PC-3 (cell line): ENCODE data around the gene NELFE. TPM values are rescaled to one million over a fixed set of nuclear protein-coding genes. Genes with fewer than 3 reads are reported as not detected.
A peak's percentile ranks its signal among the peaks of the same experiment; 100 is the strongest.

Experiments used
- ATAC-seq: fragments of 200-7000 bp; cut with Tn5 transposase; 2 replicates; pipeline ENCODE4 v1.9.1; 2020; ENCODE audit warnings: mild to moderate bottlenecking, moderate library complexity
- BruUV-seq: library from RNA; stranded (reverse); fragments of 400-500 nt; replicated peaks from 2 replicates; lab custom pipeline; 2021; lab: Mats Ljungman, UMichigan
- CTCF ChIA-PET: fragments of 300-600 bp; sonication (Branson Sonifier 250); formaldehyde crosslinking; loops from one replicate; lab custom pipeline; 2022; ENCODE audit warnings: antibody characterized with exemption; lab: Charles Lee
- POLR2A ChIA-PET: fragments of 300-600 bp; sonication (Branson Sonifier 250); formaldehyde crosslinking; loops from one replicate; lab custom pipeline; 2022; ENCODE audit warnings: antibody characterized with exemption; ENCODE audit not compliant: unreplicated experiment; lab: Charles Lee
- DNase-seq: peaks from one replicate; pipeline ENCODE4 v3.0.0-alpha.2; 2015
- H2AFZ ChIP-seq: fragments of 300-600 bp; sonication (generic); 2 replicates; pipeline ENCODE4 v1.6.0; 2016; ENCODE audit warnings: antibody characterized with exemption, low read length
- H3F3A ChIP-seq: fragments of 300-600 bp; sonication (generic); one replicate; pipeline ENCODE4 v1.6.0; 2017; ENCODE audit warnings: antibody characterized with exemption, low read length, control low read depth, mild to moderate bottlenecking; ENCODE audit not compliant: unreplicated experiment
- H3K27ac ChIP-seq: fragments of 300-600 bp; sonication (generic); 2 replicates; pipeline ENCODE4 v1.5.1; 2016; ENCODE audit warnings: mild to moderate bottlenecking, low read length
- H3K27me3 ChIP-seq: fragments of 300-600 bp; sonication (generic); 2 replicates; pipeline ENCODE4 v1.6.1; 2016; ENCODE audit warnings: low read length, mixed read lengths
- H3K36me3 ChIP-seq: fragments of 300-600 bp; sonication (generic); 2 replicates; pipeline ENCODE4 v1.6.1; 2016; ENCODE audit warnings: low read depth, mixed run types, low read length, mixed read lengths
- H3K4me1 ChIP-seq: fragments of 300-600 bp; sonication (generic); 2 replicates; pipeline ENCODE4 v1.5.1; 2016; ENCODE audit warnings: low read length; ENCODE audit not compliant: insufficient read depth
- H3K4me2 ChIP-seq: fragments of 300-600 bp; sonication (generic); 2 replicates; pipeline ENCODE4 v1.6.0; 2016; ENCODE audit warnings: low read length
- H3K4me3 ChIP-seq: fragments of 300-600 bp; sonication (generic); 2 replicates; pipeline ENCODE4 v1.5.1; 2016; ENCODE audit warnings: mild to moderate bottlenecking, low read length, mixed read lengths
- H3K79me2 ChIP-seq: fragments of 300-600 bp; sonication (generic); 2 replicates; pipeline ENCODE4 v1.6.1; 2017; ENCODE audit warnings: low read length, mixed read lengths
- H3K9ac ChIP-seq: fragments of 300-600 bp; sonication (generic); 2 replicates; pipeline ENCODE4 v1.6.0; 2016; ENCODE audit warnings: mild to moderate bottlenecking, low read length
- H3K9me2 ChIP-seq: fragments of 300-600 bp; sonication (generic); replicated peaks from 2 replicates; pipeline ENCODE4 v1.6.1; 2016; ENCODE audit warnings: mixed run types, low read length, mixed read lengths
- H3K9me3 ChIP-seq: fragments of 300-600 bp; sonication (generic); 2 replicates; pipeline ENCODE4 v1.6.1; 2016; ENCODE audit warnings: low read length, mixed read lengths
- H4K20me1 ChIP-seq: fragments of 300-600 bp; sonication (generic); 2 replicates; pipeline ENCODE4 v1.6.1; 2016; ENCODE audit warnings: low read length, mixed read lengths
- CTCF ChIP-seq: fragments of 300-600 bp; sonication (generic); conservative IDR thresholded peaks from 2 replicates; pipeline ENCODE4 v1.5.1; 2017; ENCODE audit warnings: antibody characterized with exemption, low read depth, mild to moderate bottlenecking, low read length
- EZH2 ChIP-seq: fragments of 300-600 bp; sonication (generic); IDR thresholded peaks from one replicate; pipeline ENCODE4 v1.6.1; 2017; ENCODE audit warnings: antibody characterized with exemption, mild to moderate bottlenecking, low read length; ENCODE audit not compliant: unreplicated experiment
- EZH2phosphoT487 ChIP-seq: fragments of 300-600 bp; sonication (generic); IDR thresholded peaks from 2 replicates; pipeline ENCODE4 v1.6.1; 2018; ENCODE audit warnings: mild to moderate bottlenecking, antibody characterized with exemption, low read length, borderline replicate concordance
- intact Hi-C: fragments of 100-400 bp; cut with micrococcal nuclease; formaldehyde crosslinking; loops from 2 replicates; pipeline ENCODE4 v1.9.0; 2023
- total RNA-seq: library from RNA; depleted of rRNA; stranded (reverse); fragments of >200 nt; gene quantifications from 2 replicates; pipeline ENCODE4 v1.2.3, GENCODE V29; 2014

The NELFE gene
- total RNA-seq, 1 experiment from 2014 or later: 132 TPM

DNA sequence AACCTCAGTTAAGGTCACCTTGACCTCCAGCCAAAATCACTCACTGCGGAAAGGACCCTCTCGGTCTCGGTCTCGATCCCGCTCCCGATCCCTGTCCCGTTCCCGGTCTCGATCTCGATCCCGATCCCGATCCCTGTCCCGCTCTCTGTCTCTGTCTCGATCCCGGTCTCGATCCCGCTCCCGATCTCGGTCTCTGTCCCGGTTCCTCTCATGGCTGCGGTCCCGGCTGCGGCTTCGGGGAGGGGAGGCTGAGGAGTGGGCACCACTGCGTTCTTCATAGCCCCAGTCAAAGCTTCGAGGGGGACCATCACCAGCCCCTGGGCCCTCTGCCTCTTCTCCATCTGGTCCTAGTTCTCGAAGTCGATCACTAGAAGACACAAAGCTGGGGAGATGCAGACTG lies 4.3 kb downstream of the NELFE start:
- no peaks in the 10 kb centered on the region for H4K20me1 ChIP-seq
- peaks cover 30% of the 10 kb centered on the region for H3K79me2 ChIP-seq
- H3K36me3 ChIP-seq: peaks cover 44% of the 10 kb centered on the region
- H3F3A ChIP-seq: no peaks in the 10 kb centered on the region
- no peak for TF ChIP-seq EZH2
- no peak for TF ChIP-seq CTCF
- TF ChIP-seq EZH2phosphoT487: no peak
- no peak overlapping the region for H3K27ac ChIP-seq
- H3K9ac ChIP-seq: no peak overlapping the region
- no peaks in the 10 kb centered on the region for H3K27me3 ChIP-seq
- no peak overlapping the region for H3K4me3 ChIP-seq
- ChIA-PET POLR2A (no interaction called here), CTCF (no interaction called here)
- BruUV-seq: no TSS peak
- peaks cover 14% of the 10 kb centered on the region for H3K4me1 ChIP-seq
- H3K9me3 ChIP-seq: no peaks in the 10 kb centered on the region
- no peak overlapping the region for H3K4me2 ChIP-seq
- no peak for DNase-seq
- no peaks in the 10 kb centered on the region for H3K9me2 ChIP-seq
- ATAC-seq: no peak
- intact Hi-C loops: no loop called here
- no peak overlapping the region for H2AFZ ChIP-seq

DNA sequence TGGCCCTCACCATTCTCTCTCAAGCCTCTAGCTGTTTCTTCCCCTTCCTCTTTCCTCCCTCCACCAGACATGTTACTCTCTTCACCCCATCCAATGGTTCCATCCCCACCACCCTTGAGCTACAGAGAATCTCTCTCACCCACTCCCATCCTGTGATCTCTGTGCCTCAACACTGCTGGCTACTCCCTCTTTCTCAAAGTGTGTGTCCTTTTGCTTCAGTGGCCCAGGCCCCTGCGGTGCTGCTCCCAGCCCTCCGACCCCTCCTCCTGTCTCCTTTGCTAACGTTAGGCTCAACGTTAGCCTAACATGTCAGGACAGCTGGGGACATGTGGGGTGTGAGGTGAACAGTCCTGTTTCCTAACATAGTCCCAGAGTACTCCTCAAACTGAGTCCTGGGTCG lies 5.9 kb downstream of the NELFE start:
- DNase-seq: no peak
- H3K9me3 ChIP-seq: no peaks in the 10 kb centered on the region
- no peak overlapping the region for H3K4me2 ChIP-seq
- H2AFZ ChIP-seq: no peak overlapping the region
- no peaks in the 10 kb centered on the region for H3K9me2 ChIP-seq
- no peak for ATAC-seq
- peaks cover 44% of the 10 kb centered on the region for H3K36me3 ChIP-seq
- no peak for TF ChIP-seq CTCF
- no peak for TF ChIP-seq EZH2
- no peak for TF ChIP-seq EZH2phosphoT487
- H3F3A ChIP-seq: no peaks in the 10 kb centered on the region
- H3K9ac ChIP-seq: no peak overlapping the region
- H3K79me2 ChIP-seq: peaks cover 17% of the 10 kb centered on the region
- H3K27me3 ChIP-seq: no peaks in the 10 kb centered on the region
- no peak overlapping the region for H3K4me3 ChIP-seq
- intact Hi-C loops: no loop called here
- POLR2A ChIA-PET: interaction anchor here (0.8 kb wide), 1 partner anchor 51 kb away, joined by 4 read pairs; the partner anchor contains the start of gene ZBTB12
- CTCF ChIA-PET: interaction anchor here (0.5 to 1.3 kb wide), 3 partner anchors 36 to 88 kb away, joined by 4 to 7 read pairs (median 6); no protein-coding TSS in a partner anchor
- peaks cover 13% of the 10 kb centered on the region for H3K4me1 ChIP-seq
- no peaks in the 10 kb centered on the region for H4K20me1 ChIP-seq
- BruUV-seq: no TSS peak
- H3K27ac ChIP-seq: no peak overlapping the region

DNA sequence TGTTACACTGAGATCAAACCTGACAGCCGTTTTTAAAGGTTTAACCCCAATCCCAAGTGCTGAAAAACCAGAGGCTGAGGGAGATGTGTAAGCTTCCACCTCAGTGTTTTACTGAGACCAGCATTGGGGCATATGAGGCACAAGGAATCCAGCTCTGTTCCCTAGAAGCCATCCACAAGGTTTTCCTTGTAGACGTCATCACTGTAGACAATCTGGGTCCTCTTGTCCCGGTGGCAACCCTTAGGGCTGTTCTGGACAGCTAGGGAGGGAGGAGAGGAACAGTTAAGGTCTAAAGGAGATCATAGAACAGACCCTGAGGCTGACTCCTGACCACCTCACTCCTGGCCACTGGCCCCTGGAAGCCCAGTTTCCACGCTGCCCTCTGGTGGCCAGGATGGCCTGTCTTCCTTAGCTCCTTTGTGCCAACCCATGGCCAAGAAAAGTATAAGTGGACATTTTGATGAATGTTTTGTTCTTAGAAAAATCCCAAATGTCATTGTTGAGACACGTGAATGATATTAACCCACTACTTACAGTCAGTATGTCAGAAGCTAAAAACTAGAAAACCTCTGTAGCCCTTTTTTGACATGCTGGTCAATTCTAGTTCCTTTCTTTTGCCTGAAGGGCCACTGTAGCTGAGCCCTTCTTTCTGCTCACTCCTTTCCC lies 6.5 kb downstream of the NELFE start:
- H4K20me1 ChIP-seq: no peaks in the 10 kb centered on the region
- H2AFZ ChIP-seq: no peak overlapping the region
- peaks cover 11% of the 10 kb centered on the region for H3K79me2 ChIP-seq
- H3K9me3 ChIP-seq: no peaks in the 10 kb centered on the region
- no peak overlapping the region for H3K27ac ChIP-seq
- no peaks in the 10 kb centered on the region for H3K27me3 ChIP-seq
- ATAC-seq (peak; percentile 82), DNase-seq (peak; percentile 66)
- BruUV-seq: no TSS peak
- no peak overlapping the region for H3K4me3 ChIP-seq
- H3K4me2 ChIP-seq: no peak overlapping the region
- CTCF ChIA-PET: interaction anchor here (0.5 to 1.3 kb wide), 5 partner anchors 18 to 87 kb away, joined by 3 to 7 read pairs (median 4); no protein-coding TSS in a partner anchor
- peaks cover 7% of the 10 kb centered on the region; the same call in 1 of the 2 replicates for H3K4me1 ChIP-seq
- no peak overlapping the region for H3K9ac ChIP-seq
- intact Hi-C loops: no loop called here
- no peak for TF ChIP-seq EZH2phosphoT487
- TF ChIP-seq CTCF: peak; percentile 93
- H3F3A ChIP-seq: no peaks in the 10 kb centered on the region
- POLR2A ChIA-PET: interaction anchor here (0.8 kb wide), 1 partner anchor 50 kb away, joined by 4 read pairs; the partner anchor contains the start of gene ZBTB12
- H3K9me2 ChIP-seq: no peaks in the 10 kb centered on the region
- H3K36me3 ChIP-seq: peaks cover 44% of the 10 kb centered on the region
